GM12878 (cell line): ENCODE data around the gene VTCN1. TPM values are rescaled to one million over a fixed set of nuclear protein-coding genes. Genes with fewer than 3 reads are reported as not detected.
"Not testable (repeated sequence)": the region's sequence is repeated elsewhere in the genome, so short reads cannot be mapped to it uniquely, and the experiment has no call there.

Experiments
- ATAC-seq: fragments of 200-7000 bp; cut with Tn5 transposase; 3 replicates; pipeline ENCODE4 v1.9.1; 2020; ENCODE audit warnings: mild to moderate bottlenecking, moderate library complexity
- BruUV-seq: library from RNA; stranded (reverse); fragments of 400-500 nt; replicated peaks from 2 replicates; lab custom pipeline; 2021; lab: Mats Ljungman, UMichigan
- CTCF ChIA-PET: fragments of 300-600 bp; sonication (Branson Sonifier 250); formaldehyde crosslinking; extraction: SDS; loops from one replicate; lab custom pipeline; 2021; ENCODE audit warnings: inconsistent platforms; lab: Yijun Ruan, JAX
- POLR2A ChIA-PET: fragments of 350-600 bp; formaldehyde crosslinking; extraction: SDS; loops from one replicate; lab custom pipeline; 2021; ENCODE audit warnings: inconsistent platforms; lab: Charles Lee
- RAD21 ChIA-PET: fragments of 300-600 bp; sonication (Branson Sonifier 250); formaldehyde crosslinking; loops from one replicate; lab custom pipeline; 2023; ENCODE audit warnings: antibody characterized with exemption; ENCODE audit not compliant: unreplicated experiment; lab: Charles Lee
- SMC1A ChIA-PET: fragments of 300-600 bp; sonication (Branson Sonifier 250); formaldehyde crosslinking; loops from one replicate; lab custom pipeline; 2023; ENCODE audit not compliant: unreplicated experiment, uncharacterized antibody; lab: Charles Lee
- DNase-seq: peaks from one replicate; pipeline ENCODE4 v3.0.0-alpha.2; 2011; ENCODE audit warnings: low read depth, low spot score
- FAIRE-seq: peaks from 3 replicates; lab custom pipeline; 2011; peaks lifted over from hg19 to GRCh38; lab: Jason Lieb, UNC
- H2AFZ ChIP-seq: 2 replicates; pipeline ENCODE4 v1.6.0; 2011; ENCODE audit warnings: low read depth, low read length, control low read depth; ENCODE audit not compliant: control insufficient read depth
- H3K27ac ChIP-seq: 2 replicates; pipeline ENCODE4 v1.5.1; 2011; ENCODE audit warnings: control low read depth; ENCODE audit not compliant: control insufficient read depth, insufficient read depth
- H3K27me3 ChIP-seq, 2 experiments: replicated peaks in 1 of 2; 2 replicates each; pipeline versions ENCODE4 v1.6.0 to v1.6.1; 2011; ENCODE audit warnings: low read length in 1 of 2; ENCODE audit not compliant: control insufficient read depth in 2 of 2, insufficient read depth in 2 of 2
- H3K36me3 ChIP-seq, 2 experiments: 2 replicates each; pipeline ENCODE4 v1.5.1; 2011; ENCODE audit warnings: low read length in 1 of 2; ENCODE audit not compliant: control insufficient read depth in 2 of 2, insufficient read depth in 2 of 2
- H3K4me1 ChIP-seq: 2 replicates; pipeline ENCODE4 v1.6.1; 2011; ENCODE audit warnings: mild to moderate bottlenecking, low read length, moderate library complexity, mixed read lengths; ENCODE audit not compliant: control insufficient read depth, insufficient read depth
- H3K4me2 ChIP-seq: 2 replicates; pipeline ENCODE4 v1.6.0; 2011; ENCODE audit warnings: control low read depth; ENCODE audit not compliant: control insufficient read depth, insufficient read depth
- H3K4me3 ChIP-seq: fragments of 200-600 bp; sonication (generic); 2 replicates; pipeline ENCODE4 v1.5.1; 2016
- H3K79me2 ChIP-seq: 2 replicates; pipeline ENCODE4 v1.6.0; 2011; ENCODE audit warnings: low read length; ENCODE audit not compliant: control insufficient read depth, insufficient read depth
- H3K9ac ChIP-seq: 2 replicates; pipeline ENCODE4 v1.8.0; 2011; ENCODE audit warnings: low read length, control low read depth, mixed read lengths; ENCODE audit not compliant: control insufficient read depth, insufficient read depth
- H3K9me3 ChIP-seq: replicated peaks from 3 replicates; pipeline ENCODE4 v1.5.1; 2011; ENCODE audit warnings: mild to moderate bottlenecking, low read length; ENCODE audit not compliant: control insufficient read depth, insufficient read depth
- H4K20me1 ChIP-seq: 2 replicates; pipeline ENCODE4 v1.6.0; 2011; ENCODE audit not compliant: control insufficient read depth, insufficient read depth
- BACH1 ChIP-seq: fragments of 450-650 bp; IDR thresholded peaks from 2 replicates; pipeline ENCODE4 v1.6.1; 2017; ENCODE audit warnings: mild to moderate bottlenecking, borderline replicate concordance
- EED ChIP-seq: sonication (generic); IDR thresholded peaks from 2 replicates; pipeline ENCODE4 v1.6.1; 2016; ENCODE audit warnings: antibody characterized with exemption, low read depth
- ESRRA ChIP-seq: IDR thresholded peaks from 2 replicates; pipeline ENCODE4 v1.6.1; 2012; ENCODE audit warnings: mild to moderate bottlenecking, low read length, improper control_type of control experiment
- NFYB ChIP-seq: IDR thresholded peaks from 2 replicates; pipeline ENCODE4 v1.6.1; 2011; ENCODE audit warnings: low read depth, mild to moderate bottlenecking, low read length, improper control_type of control experiment, moderate library complexity; ENCODE audit not compliant: insufficient read depth
- PAX8 ChIP-seq: fragments of 450-650 bp; IDR thresholded peaks from 2 replicates; pipeline ENCODE4 v1.6.1; 2017; ENCODE audit warnings: mild to moderate bottlenecking, moderate library complexity
- REST ChIP-seq: IDR thresholded peaks from 2 replicates; pipeline ENCODE4 v1.6.1; 2012; ENCODE audit warnings: mild to moderate bottlenecking, low read depth, low read length
- ZNF207 ChIP-seq: fragments of 450-650 bp; IDR thresholded peaks from 2 replicates; pipeline ENCODE4 v1.6.1; 2014; ENCODE audit warnings: antibody characterized with exemption, mild to moderate bottlenecking, borderline replicate concordance
- ZNF592 ChIP-seq: fragments of 450-650 bp; IDR thresholded peaks from 2 replicates; pipeline ENCODE4 v1.6.1; 2017; ENCODE audit warnings: mild to moderate bottlenecking, moderate library complexity
- WGBS: methylation state at CpG from one replicate; pipeline ENCODE4 v1.1.6; 2016; ENCODE audit warnings: low lambda C conversion rate; ENCODE audit not compliant: insufficient replicate concordance, insufficient coverage; ENCODE audit errors: missing lambda C conversion rate; 5-methylcytosine and 5-hydroxymethylcytosine counted together
- in situ Hi-C: fragments of 300-500 bp; cut with MboI; formaldehyde crosslinking; loops from 9 replicates; pipeline ENCODE4 v1.14.3; 2018; ENCODE audit warnings: mixed read lengths
- intact Hi-C: fragments of 100-400 bp; cut with micrococcal nuclease; formaldehyde crosslinking; loops from one replicate; pipeline ENCODE4 v1.14.2; 2022; ENCODE audit not compliant: unreplicated experiment
- polyA plus RNA-seq, 11 experiments: library from polyadenylated mRNA; depleted of rRNA in 4 of 11; unstranded in 6 of 11; stranded (reverse) in 5 of 11; fragments of >200 nt; fragmentation: Nextera tagmentation in 4 of 11; fragmentation: Illumina TruSeq in 1 of 11; extraction: Ambion mirVana in 4 of 11; extraction: Trizol in 1 of 11; gene quantifications; 1 replicate in 1 of 11; 2 replicates in 10 of 11; pipeline versions ENCODE4 v1.2.1 to v1.2.3, GENCODE V29; 2011 to 2016; ENCODE audit warnings: inconsistent platforms in 2 of 11, missing spikeins in 2 of 11, low read depth in 1 of 11
- total RNA-seq, 4 experiments: library from RNA; depleted of rRNA in 3 of 4; stranded (reverse); fragments of >200 nt in 3 of 4; fragmentation: Illumina TruSeq in 1 of 4; extraction: Trizol in 1 of 4; gene quantifications; 2 replicates each; pipeline versions ENCODE4 v1.2.1 to v1.2.3, GENCODE V29; 2013 to 2021

Gene VTCN1
- total and polyA plus RNA-seq, 10 of the 15 experiments (the other 5 are each of a cell fraction or from before 2014, with no cell fraction given): not detected

DNA sequence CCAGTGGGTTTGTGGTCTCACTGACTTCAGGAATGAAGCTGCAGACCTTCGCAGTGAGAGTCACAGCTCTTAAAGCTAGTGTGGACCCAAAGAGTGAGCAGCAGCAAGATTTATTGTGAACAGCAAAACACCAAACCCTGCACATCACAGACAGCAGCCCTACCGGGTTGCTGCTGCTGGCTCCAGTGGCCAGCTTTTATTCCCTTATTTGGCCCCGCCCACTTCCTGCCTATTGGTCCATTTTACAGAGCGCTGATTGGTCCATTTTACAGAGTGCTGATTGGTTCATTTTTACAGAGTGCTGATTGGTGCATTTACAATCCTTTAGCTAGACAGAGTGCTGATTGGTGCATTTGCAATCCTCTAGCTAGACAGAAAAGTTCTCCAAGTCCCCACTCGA, 59.4 kb downstream of the VTCN1 start:
- H3K27me3 ChIP-seq, FAIRE-seq, intact Hi-C loops, BruUV-seq, H3K9me3 ChIP-seq, H3K4me1 ChIP-seq: not testable (repeated sequence)
- WGBS: 40% methylated on average over 5 of the region's 5 CpGs
- peak; percentile 61; the same call in 1 of the 2 replicates for TF ChIP-seq NFYB
- TF ChIP-seq, all 136 proteins: peak for 1; not testable (repeated sequence) for 135
- CTCF ChIA-PET, POLR2A ChIA-PET, SMC1A ChIA-PET, H2AFZ ChIP-seq, H4K20me1 ChIP-seq, in situ Hi-C loops, H3K79me2 ChIP-seq, H3K4me3 ChIP-seq, H3K36me3 ChIP-seq, H3K9ac ChIP-seq, RAD21 ChIA-PET, H3K27ac ChIP-seq, DNase-seq, H3K4me2 ChIP-seq, ATAC-seq: not testable (repeated sequence)

GRCh38 chr1:117150316-117150715, 60.4 kb downstream of the VTCN1 start:
- no peak overlapping the region for H3K9ac ChIP-seq
- POLR2A ChIA-PET: no interaction called here
- RAD21 ChIA-PET: no interaction called here
- no peaks in the 10 kb centered on the region for H3K79me2 ChIP-seq
- no peaks in the 10 kb centered on the region for H3K36me3 ChIP-seq
- H3K4me2 ChIP-seq: no peak overlapping the region
- intact Hi-C loops: no loop called here
- no TSS peak for BruUV-seq
- no peak overlapping the region for H3K4me3 ChIP-seq
- peak; percentile 7 for FAIRE-seq
- CTCF ChIA-PET: interaction anchor here (1.7 kb wide), 1 partner anchor 26 kb away, joined by 3 read pairs; no protein-coding TSS in a partner anchor
- no peak overlapping the region for H2AFZ ChIP-seq
- WGBS: 5% methylated on average over 2 of the region's 2 CpGs
- H4K20me1 ChIP-seq: no peaks in the 10 kb centered on the region
- no peak for ATAC-seq
- no peak overlapping the region for H3K27ac ChIP-seq
- DNase-seq: no peak
- no peaks in the 10 kb centered on the region; the same call in 1 of the 3 replicates for H3K9me3 ChIP-seq
- no peaks in the 10 kb centered on the region for H3K4me1 ChIP-seq
- SMC1A ChIA-PET: no interaction called here
- peaks cover 0 to 3% of the 10 kb centered on the region in 2 experiments; a peak in 1 of 4 replicates for H3K27me3 ChIP-seq
- in situ Hi-C loops: no loop called here
- TF ChIP-seq PAX8 (no peak), ZNF207 (no peak), ESRRA (no peak), BACH1 (no peak), EED (no peak), ZNF592 (no peak), REST (no peak)
